ENCODE results near the gene SPTBN2.

Gene SPTBN2

GRCh38 chr11:66701432-66702240 is 27.4 kb downstream of the SPTBN2 start:
- no peak for DNase-seq (ENCODE audit: low spot score)

DNA sequence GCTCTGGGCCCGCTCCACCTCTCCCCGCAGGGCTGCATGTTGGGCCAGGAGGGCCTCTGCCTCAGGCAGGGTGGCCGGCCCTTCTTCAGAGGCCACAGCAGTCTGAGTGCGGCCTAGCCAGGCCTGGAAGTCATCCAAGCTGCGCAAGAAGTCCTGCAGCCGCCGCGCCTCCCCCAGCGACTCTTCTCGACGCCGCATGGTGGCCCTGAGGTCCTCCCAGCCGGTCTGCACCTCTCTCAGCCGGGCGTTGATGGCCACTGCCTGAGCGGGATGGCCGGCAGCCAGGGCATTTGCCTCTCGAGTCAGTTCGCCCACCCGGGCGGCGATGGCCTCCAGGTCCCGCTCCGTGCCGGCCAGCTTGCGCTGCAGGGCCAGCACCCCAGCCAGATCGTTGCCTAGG is 28.3 kb downstream of the SPTBN2 start:
- no peak for DNase-seq (ENCODE audit: low spot score)

- DNase-seq (ENCODE audit: low spot score): no peak
These were observed 28.7 kb downstream of the SPTBN2 start for GRCh38 chr11:66700337-66700736.

- no peak for DNase-seq (ENCODE audit: low spot score)
These were observed 30.5 kb downstream of the SPTBN2 start for GRCh38 chr11:66698491-66698890.

DNA sequence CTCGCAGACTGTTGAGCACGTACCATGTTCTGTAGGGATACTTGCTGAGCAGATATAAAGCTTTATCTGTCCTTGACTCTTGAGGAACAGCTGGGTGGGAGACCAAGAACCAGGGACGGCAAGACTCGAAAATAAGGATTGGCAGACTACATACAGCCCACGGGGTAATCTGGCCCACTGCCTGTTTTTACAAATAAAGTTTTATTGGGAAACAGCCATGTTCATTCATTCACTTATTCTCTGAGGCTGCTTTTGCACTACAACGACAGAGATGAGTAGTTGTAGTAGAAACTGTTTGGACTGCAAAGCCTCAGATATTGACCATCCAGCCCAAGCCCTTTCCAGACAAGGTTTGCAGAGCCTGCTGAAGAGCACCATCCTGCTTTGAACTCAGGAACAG is 31.0 kb downstream of the SPTBN2 start:
- no peak for DNase-seq (ENCODE audit: low spot score)

DNA sequence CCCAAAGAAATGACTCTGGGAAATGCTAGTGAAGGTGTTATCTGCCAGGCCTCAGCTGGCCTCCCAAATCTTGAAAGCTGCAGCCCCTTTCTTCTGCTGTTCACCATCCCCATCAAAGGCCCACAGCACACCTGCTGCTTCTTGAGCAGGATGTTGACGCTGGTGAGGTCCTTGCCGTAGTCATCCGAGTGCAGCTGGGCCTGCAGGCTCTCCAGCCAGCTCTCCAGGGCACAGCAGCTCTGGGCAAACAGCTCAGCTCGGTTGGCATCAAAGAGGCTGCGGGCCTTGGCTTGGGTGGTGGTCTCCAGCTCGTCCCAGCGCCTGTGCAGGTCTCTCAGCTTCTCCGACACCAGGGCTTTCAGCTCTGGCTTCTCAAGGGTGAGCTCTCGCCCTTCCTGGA is 32.9 kb downstream of the SPTBN2 start:
- no peak for DNase-seq (ENCODE audit: low spot score)

DNA sequence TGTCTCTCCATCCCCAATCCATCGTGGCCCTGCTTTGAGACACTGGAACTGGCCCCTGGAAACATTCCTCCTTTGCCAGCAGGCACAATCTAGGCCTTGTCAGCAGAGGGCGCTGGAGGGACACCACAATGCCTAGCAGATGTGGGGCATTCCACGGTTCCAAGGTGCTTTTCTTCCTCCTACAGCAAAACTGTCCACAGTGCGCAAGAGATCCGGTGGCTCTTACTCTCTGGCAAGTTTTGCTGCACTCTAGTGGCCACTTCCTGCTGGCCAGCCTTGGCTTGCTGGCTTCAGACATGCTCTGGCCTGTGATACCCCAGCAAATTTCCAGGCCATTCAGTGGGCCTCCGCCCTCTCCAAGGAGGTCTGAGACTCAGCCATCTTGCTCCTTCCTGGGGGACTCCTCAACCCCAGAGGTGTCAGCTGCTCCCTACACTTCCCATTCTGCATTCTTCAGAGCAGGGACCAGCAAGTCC is 34.2 kb downstream of the SPTBN2 start:
- peak; percentile 83 for DNase-seq (ENCODE audit: low spot score)

DNA sequence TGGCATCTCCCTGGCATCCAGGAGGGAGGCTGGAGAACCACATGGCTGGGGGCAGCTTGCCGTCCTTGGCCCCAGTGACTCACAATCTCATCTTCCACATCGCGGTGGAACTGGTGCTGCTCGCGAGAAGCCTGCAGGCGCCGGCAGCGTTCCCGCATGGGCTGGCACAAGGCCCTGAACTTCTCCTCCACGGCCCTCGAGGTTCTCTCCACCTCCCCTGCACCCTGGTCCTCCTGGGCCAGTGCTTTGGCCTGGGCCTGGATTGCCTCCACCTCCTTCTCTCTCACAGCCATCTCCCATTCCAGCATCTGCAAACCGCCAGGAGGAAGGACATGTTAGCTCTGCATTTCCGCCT is 35.0 kb downstream of the SPTBN2 start:
- DNase-seq (ENCODE audit: low spot score): no peak

- no peak for DNase-seq (ENCODE audit: low spot score)
These were observed 35.5 kb downstream of the SPTBN2 start for GRCh38 chr11:66693356-66694055.

DNA sequence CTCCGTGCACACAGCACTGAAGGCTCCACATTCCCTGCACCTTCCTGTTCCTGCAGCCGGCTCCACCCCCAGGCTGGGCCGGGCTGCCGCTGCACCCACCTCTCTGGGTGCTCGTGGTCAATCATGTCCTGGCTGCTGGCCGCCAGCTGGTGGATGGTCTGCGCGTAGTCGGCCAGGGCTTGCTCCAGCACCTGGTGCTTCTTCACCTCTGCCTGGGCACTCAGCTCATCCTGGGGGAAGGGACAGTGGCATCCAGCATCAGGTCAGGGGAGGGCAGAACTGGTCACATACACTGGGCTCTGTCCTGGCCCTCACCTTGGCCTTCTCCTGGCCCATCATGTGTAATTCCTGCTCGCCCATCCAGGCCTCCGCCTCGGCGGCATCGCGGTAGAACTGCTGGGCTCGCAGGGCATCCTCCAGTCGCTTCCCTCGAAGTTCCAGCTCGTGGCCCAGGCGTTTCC is 36.1 kb downstream of the SPTBN2 start:
- no peak for DNase-seq (ENCODE audit: low spot score)

GRCh38 chr11:66692446-66692845 is 36.6 kb downstream of the SPTBN2 start:
- no peak for DNase-seq (ENCODE audit: low spot score)

- DNase-seq (ENCODE audit: low spot score): no peak
These were observed 37.6 kb downstream of the SPTBN2 start for GRCh38 chr11:66691311-66691980.

- no peak for DNase-seq (ENCODE audit: low spot score)
These were observed 39.1 kb downstream of the SPTBN2 start for GRCh38 chr11:66689661-66690590.

- DNase-seq (ENCODE audit: low spot score): no peak
These were observed 40.2 kb downstream of the SPTBN2 start for GRCh38 chr11:66688561-66689534.

DNA sequence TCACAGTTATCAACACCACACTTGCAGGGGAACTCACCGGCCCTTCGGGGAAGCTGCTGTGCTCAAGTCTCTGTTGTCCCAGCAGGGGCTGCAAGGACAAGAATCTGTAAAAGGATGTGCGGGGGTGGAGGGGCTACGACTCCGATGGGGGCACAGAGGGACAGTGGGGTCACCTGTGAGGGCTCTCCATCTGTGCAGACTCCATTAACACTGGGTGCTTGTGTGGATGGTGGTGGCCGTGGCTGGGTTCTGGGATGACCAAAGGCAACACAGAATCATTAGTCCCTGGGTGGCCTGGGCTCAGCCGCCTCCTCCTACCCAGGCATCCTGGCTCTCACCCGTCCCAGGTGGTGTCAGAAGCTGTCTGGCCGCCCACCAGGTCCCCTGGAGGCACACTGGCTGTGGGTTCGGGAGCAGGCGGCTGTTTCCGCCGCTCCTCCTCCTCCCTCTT is 41.2 kb downstream of the SPTBN2 start:
- DNase-seq (ENCODE audit: low spot score): no peak

DNA sequence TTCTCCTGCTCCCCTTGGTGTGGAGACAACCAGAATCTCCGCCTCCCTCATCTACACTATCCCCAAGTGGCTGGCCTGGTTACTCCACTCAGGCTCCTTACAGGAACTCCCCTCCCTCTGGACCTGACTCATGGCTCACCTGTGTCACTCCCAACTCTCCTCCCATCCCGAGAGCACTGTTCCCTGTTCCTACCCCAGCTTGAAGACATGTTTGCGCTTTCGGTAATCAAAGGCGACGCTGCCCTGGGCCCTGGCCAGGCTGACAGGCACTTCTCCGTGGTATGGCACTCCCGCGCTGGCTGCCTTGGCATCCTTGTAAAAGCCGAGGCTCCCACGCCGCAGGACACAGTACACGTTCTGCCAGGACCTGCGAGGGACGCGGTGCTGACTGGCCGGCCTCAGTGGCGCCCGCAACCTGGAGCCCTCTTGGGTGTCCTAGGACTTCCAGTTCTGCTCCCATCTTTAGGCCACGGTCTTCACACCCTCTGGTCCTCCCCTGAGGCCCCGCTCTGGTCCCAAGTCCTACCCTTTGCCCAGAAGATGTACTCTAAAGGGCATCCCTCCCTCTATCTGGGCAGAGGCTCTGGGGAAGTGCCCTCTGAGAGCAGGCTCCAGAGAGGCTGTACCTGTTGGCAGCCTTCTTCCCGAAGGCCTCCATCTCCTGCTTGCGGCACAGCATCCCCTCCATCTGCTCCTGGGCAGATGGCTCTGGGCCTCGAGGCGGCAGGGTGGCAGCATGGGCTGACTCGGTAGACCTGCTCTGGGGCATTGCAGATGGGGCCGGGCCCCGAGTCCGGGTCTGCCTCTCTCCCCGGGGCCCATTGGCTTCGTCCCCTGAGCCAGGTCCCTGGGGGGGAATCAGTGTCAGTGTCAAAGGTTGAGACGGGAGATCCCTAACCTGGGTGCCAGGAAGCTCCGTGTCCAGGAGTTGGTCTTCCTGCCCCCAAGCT is 41.9 kb downstream of the SPTBN2 start:
- DNase-seq (ENCODE audit: low spot score): no peak

DNA sequence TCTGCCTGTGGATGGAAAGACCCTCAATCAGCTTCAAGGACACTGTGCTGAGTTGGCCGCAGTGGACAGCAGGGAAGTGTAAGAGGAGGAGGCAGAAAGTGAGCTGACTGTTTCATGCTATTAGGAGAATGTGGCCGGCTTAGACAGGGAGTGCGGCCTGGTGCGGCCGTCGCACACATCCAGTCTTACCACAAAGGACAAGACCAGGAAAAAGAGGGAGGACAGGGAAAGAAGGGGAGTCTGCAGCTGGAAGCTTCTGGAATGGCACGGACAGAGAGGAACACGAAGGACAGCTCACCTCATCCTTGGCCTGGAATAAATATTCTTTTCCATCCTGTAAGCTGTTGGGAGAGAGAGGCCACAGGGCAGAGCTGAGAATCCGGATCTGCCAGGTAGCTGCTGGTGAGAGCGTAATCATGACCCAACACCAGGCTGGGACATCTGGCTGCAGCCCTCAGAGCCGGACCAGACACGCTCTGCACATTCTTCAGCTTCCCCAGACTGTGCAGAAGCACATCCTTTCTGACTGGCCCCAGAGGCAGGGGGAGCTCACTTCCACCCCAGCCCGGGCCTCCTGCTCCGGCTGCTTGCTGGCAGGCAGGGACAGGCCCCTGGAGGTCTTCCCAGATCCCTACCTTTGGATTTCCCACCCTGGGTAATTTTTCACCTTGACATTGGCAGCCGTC is 42.8 kb downstream of the SPTBN2 start:
- no peak for DNase-seq (ENCODE audit: low spot score)

DNA sequence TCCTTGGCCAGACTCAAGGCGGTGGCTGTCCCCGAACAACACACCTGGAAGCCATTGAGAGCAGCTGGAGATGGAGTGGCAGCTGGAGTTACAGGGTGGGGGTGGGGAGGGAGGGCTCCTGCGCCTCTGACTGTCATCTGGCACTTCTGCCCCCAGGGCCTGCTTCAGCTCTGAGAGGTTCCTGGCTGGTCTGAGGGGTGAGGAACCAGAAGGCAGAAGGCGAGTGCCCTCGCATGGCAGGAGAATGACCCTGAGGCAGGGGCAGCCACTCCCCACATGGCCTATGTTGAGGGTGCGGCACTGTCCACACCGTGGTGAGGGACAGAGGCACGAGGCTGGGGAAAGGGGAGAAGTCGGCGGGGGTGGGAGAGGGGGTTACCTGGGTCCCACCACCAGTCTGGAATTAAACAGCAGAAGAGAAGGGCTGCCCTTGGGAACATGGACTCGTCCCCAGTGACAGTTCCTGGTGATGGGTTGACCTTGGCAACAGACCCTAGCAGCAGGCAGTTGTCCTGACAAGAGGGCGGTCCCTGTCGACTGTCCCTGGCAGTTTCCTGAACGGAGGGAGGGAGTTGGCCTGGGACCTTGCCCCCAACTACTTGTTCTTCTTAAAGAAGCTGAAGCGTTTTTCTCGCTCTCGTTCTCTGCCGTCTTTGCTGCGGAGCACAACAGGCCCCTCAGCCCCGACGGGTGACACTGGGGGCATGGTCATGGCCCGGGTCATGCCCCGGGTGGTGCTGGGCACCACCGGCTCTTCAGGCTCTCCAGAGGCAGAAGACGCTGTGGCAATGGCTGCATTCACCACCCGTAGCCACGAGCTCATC is 43.5 kb downstream of the SPTBN2 start:
- no peak for DNase-seq (ENCODE audit: low spot score)

All from CD4-positive, alpha-beta T cell treated with Interleukin-2 at 100 ng/mL for 4 hours (primary cell).